Transverse colon (tissue), 3 donors: Measurements from ENCODE around the gene TMEM123.

Experiments used
- CTCF ChIP-seq, 5 experiments: fragments of 200-600 bp in 3 of 5; fragments of 450-650 bp in 2 of 5; sonication (generic) in 3 of 5; IDR thresholded peaks; 1 replicate in 2 of 5; 2 replicates in 3 of 5; pipeline ENCODE4 v1.5.1; 2016 to 2017; ENCODE audit warnings: antibody characterized with exemption in 5 of 5, inconsistent platforms in 3 of 5, mild to moderate bottlenecking in 2 of 5, moderate library complexity in 1 of 5
- POLR2A ChIP-seq: fragments of 450-650 bp; IDR thresholded peaks from one replicate; pipeline ENCODE4 v1.6.1; 2016; ENCODE audit warnings: antibody characterized with exemption, mild to moderate bottlenecking, moderate library complexity

- no peak for TF ChIP-seq CTCF (IDR thresholded peaks at IDR 0.05)
- TF ChIP-seq POLR2A, result peak; percentile 33
Observed at GRCh38 chr11:102476812-102477211, 24.2 kb upstream of the TMEM123 start.
